ENCODE results near the gene CCNK.

CCNK gene

GRCh38 chr14:99523704-99524055 is 42.5 kb downstream of the CCNK start:
- in situ Hi-C loops (cut with MboI; ENCODE audit: low sequenced_read_pairs, unreplicated experiment): loop anchor here (10.0 kb wide), 2 partner anchors 111 to 361 kb away; no protein-coding TSS in a partner anchor
- no peak for DNase-seq (ENCODE audit: low spot score)
- TF ChIP-seq CTCF (IDR thresholded peaks at IDR 0.05; ENCODE audit: borderline replicate concordance, control extremely low read depth, extremely low read depth, insufficient read depth, missing control alignments): no peak

DNA sequence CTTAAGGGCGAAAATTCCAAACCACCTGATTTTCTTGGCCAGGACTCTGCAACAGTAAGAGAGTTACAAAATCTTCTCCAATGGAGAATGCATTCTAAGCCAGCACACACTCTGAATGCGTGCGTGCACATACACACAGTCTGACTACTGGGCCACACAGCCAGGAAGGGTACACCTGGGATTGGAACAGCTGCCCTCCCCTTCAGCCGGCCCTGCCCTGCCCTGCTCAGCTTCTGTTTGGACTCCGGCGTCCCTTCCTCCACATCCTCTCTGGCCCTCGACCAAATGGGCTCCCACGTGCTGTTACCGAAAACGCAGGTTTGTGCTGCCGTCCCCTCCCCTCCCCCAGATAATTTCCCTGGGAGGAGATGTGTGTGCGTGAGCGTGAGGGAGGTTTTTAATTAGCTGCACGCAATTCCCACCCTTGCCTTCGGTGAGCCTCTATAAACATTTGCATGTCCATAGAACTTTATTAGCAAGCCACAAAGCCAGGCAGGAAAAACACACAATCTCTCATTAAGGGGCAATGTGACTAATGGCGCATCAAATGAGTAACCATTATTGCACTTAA is 43.0 kb downstream of the CCNK start:
- in situ Hi-C loops (cut with MboI; ENCODE audit: low sequenced_read_pairs, unreplicated experiment): loop anchor here (10.0 kb wide), 2 partner anchors 111 to 361 kb away; no protein-coding TSS in a partner anchor
- TF ChIP-seq CTCF (IDR thresholded peaks at IDR 0.05; ENCODE audit: borderline replicate concordance, control extremely low read depth, extremely low read depth, insufficient read depth, missing control alignments): no peak
- DNase-seq (ENCODE audit: low spot score): no peak

- in situ Hi-C loops (cut with MboI; ENCODE audit: low sequenced_read_pairs, unreplicated experiment): loop anchor here (10.0 kb wide), 2 partner anchors 110 to 360 kb away; no protein-coding TSS in a partner anchor
- DNase-seq (ENCODE audit: low spot score): no peak
- TF ChIP-seq CTCF (IDR thresholded peaks at IDR 0.05; ENCODE audit: borderline replicate concordance, control extremely low read depth, extremely low read depth, insufficient read depth, missing control alignments): no peak
Measured at GRCh38 chr14:99524804-99525698, 43.8 kb downstream of the CCNK start.

DNA sequence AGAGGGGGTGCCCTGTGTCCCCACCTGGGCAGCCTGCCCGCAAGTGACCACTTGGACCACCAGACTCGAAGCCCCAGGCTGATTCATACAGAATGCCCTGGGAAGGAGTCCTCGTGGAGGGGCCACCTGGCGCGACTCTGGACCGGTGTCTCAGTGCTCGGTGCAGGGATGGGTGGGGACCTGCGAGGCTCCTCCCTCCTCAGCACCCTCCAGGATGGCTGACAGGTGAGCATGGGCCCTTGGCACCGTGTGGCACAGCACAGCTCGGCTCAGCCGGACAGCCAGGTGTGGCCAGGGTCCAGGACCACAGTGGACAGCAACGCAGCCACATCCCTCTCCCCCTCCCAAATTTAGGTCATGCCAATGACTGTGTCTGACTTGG is 44.5 kb downstream of the CCNK start:
- no peak for TF ChIP-seq CTCF (IDR thresholded peaks at IDR 0.05; ENCODE audit: borderline replicate concordance, control extremely low read depth, extremely low read depth, insufficient read depth, missing control alignments)
- no peak for DNase-seq (ENCODE audit: low spot score)
- in situ Hi-C loops (cut with MboI; ENCODE audit: low sequenced_read_pairs, unreplicated experiment): loop anchor here (10.0 kb wide), 2 partner anchors 109 to 359 kb away; no protein-coding TSS in a partner anchor

- DNase-seq (ENCODE audit: low spot score): no peak
- in situ Hi-C loops (cut with MboI; ENCODE audit: low sequenced_read_pairs, unreplicated experiment): loop anchor here (10.0 kb wide), 2 partner anchors 108 to 358 kb away; no protein-coding TSS in a partner anchor
- TF ChIP-seq CTCF (IDR thresholded peaks at IDR 0.05; ENCODE audit: borderline replicate concordance, control extremely low read depth, extremely low read depth, insufficient read depth, missing control alignments): no peak
Measured at GRCh38 chr14:99527026-99527425, 45.8 kb downstream of the CCNK start.

GRCh38 chr14:99527427-99528076 is 46.3 kb downstream of the CCNK start:
- DNase-seq (ENCODE audit: low spot score): no peak
- no peak for TF ChIP-seq CTCF (IDR thresholded peaks at IDR 0.05; ENCODE audit: borderline replicate concordance, control extremely low read depth, extremely low read depth, insufficient read depth, missing control alignments)
- in situ Hi-C loops (cut with MboI; ENCODE audit: low sequenced_read_pairs, unreplicated experiment): loop anchor here (10.0 kb wide), 2 partner anchors 107 to 357 kb away; no protein-coding TSS in a partner anchor

All from GM13976 (cell line).